Psoas muscle (tissue), 8 donors: Measurements from ENCODE around the gene TAMALIN. TPM values are rescaled to one million over a fixed set of nuclear protein-coding genes. Genes with fewer than 3 reads are reported as not detected.

Experiments used
- ATAC-seq, 4 donors: fragments of 200-7000 bp; cut with Tn5 transposase; one replicate each; pipeline ENCODE4 v1.9.1; 2020; ENCODE audit warnings: moderate library complexity in 3 of 4, mild to moderate bottlenecking in 2 of 4
- DNase-seq, 2 donors: peaks; one replicate each; pipeline ENCODE4 v3.0.0-alpha.2; 2020
- H3K27ac ChIP-seq: fragments of 200-600 bp; one replicate; pipeline ENCODE4 v1.8.0; 2022
- H3K27me3 ChIP-seq, 3 donors: fragments of 200-600 bp in 1 of 3; one replicate each; pipeline versions ENCODE4 v1.6.1 to v1.8.0; 2013 to 2022; ENCODE audit warnings: low read length in 2 of 3, mild to moderate bottlenecking in 2 of 3, moderate library complexity in 1 of 3; ENCODE audit not compliant: insufficient read depth in 3 of 3
- H3K36me3 ChIP-seq, 2 donors: fragments of 200-600 bp in 1 of 2; one replicate each; pipeline versions ENCODE4 v1.6.1 to v1.8.0; 2013 to 2022; ENCODE audit warnings: low read depth in 1 of 2, mild to moderate bottlenecking in 1 of 2, moderate library complexity in 1 of 2; ENCODE audit not compliant: insufficient read depth in 1 of 2
- H3K4me1 ChIP-seq: fragments of 200-600 bp; one replicate; pipeline ENCODE4 v1.8.0; 2022
- H3K4me3 ChIP-seq: fragments of 200-600 bp; one replicate; pipeline ENCODE4 v1.8.0; 2022; ENCODE audit warnings: mild to moderate bottlenecking
- H3K9me3 ChIP-seq: fragments of 200-600 bp; one replicate; pipeline ENCODE4 v1.8.0; 2022
- WGBS, 3 donors: extraction: QIAGEN DNeasy Blood & Tissue Kit; methylation state at CpG; one replicate each; pipeline versions ENCODE4 v1.1.6 to v1.1.7; 2013; 5-methylcytosine and 5-hydroxymethylcytosine counted together
- intact Hi-C, 2 donors: fragments of 100-400 bp; cut with DNase I; formaldehyde crosslinking; loops; one replicate each; pipeline versions ENCODE4 v1.11.0 to v1.14.2; 2022
- polyA plus RNA-seq, 3 donors: library from polyadenylated mRNA; stranded (reverse); fragments of 200-250 nt; gene quantifications; one replicate each; pipeline ENCODE4 v1.2.3, GENCODE V29; 2013
- total RNA-seq, 4 donors: library from RNA; stranded (reverse); fragmentation: NEBNext Ultra II Directional in 2 of 4; extraction: Animal tissue kit (Norgen Biotek cat#: 25700) in 2 of 4; gene quantifications; one replicate each; pipeline versions ENCODE4 v1.2.1 to v1.2.4, GENCODE V29; 2021 to 2023
- TF ChIP-seq, protein P1 (sequence below): fragments of 200-600 bp; IDR thresholded peaks from one replicate; pipeline ENCODE4 v1.8.0; 2022; ENCODE audit warnings: antibody characterized with exemption
- donor health status: healthy with polysubstance abuse.
- donor health status: DM: no; HTN: no; CAD: no; lungs with moderate emphysema.
- donor health status: Bipolar disorder and iron deficiency.
- donor health status: healthy.
- donor health status: DM: yes; HTN: yes; CAD: no.
- donor health status: DM: no; HTN: no; CAD: no.
- donor health status: DM: no; HTN: no; CAD: no.
- donor health status: DM: yes; HTN: yes; CAD: no.

TAMALIN gene
- total and polyA plus RNA-seq, 7 donors, result 5.5 to 12.8 (median 9.6) TPM

DNA sequence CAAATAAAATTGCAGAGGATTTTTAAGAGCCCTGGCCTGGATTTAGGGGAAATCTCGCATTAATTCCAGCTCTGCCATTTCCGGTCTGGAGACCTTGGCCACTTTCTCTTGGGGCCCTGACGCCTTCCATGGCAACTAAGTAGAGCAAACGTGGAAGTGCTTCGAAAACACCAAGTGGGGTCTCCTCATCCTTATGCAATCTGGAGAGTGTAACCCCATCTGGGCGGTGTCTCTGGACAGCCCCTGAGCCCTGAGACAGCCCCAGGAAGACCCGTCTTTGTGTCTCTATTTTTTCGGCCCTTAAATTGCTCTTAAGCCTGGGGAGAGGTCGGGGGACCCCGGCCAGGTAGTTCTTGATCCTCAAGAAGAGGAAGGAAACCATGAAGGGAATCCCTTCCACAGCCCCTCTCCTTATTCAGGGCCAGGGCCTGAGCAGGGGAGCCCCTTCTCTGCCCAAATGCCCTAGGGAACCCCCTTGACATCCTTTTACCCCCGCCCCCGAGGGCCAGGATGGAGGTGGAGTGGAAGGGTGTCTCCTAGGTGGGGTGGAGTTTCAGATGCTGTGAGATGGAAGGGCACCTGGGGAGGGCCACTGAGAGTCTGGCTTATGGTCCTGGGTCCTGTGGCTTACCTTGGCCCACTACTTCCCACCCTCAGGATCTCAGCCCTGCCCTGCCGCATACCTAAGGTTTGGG, 26.8 kb downstream of the TAMALIN start:
- Histone ChIP-seq H3K27me3 (no peaks in the 10 kb centered on the region), H3K27ac (peak overlapping the region; percentile 93), H3K4me3 (peak overlapping the region; percentile 60), H3K36me3 (no peaks in the 10 kb centered on the region), H3K4me1 (peaks cover 51% of the 10 kb centered on the region), H3K9me3 (no peaks in the 10 kb centered on the region)
- TF ChIP-seq, protein P1, sequence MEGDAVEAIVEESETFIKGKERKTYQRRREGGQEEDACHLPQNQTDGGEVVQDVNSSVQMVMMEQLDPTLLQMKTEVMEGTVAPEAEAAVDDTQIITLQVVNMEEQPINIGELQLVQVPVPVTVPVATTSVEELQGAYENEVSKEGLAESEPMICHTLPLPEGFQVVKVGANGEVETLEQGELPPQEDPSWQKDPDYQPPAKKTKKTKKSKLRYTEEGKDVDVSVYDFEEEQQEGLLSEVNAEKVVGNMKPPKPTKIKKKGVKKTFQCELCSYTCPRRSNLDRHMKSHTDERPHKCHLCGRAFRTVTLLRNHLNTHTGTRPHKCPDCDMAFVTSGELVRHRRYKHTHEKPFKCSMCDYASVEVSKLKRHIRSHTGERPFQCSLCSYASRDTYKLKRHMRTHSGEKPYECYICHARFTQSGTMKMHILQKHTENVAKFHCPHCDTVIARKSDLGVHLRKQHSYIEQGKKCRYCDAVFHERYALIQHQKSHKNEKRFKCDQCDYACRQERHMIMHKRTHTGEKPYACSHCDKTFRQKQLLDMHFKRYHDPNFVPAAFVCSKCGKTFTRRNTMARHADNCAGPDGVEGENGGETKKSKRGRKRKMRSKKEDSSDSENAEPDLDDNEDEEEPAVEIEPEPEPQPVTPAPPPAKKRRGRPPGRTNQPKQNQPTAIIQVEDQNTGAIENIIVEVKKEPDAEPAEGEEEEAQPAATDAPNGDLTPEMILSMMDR, result no peak
- intact Hi-C loops, result no loop called here
- DNase-seq (no peak), ATAC-seq (no peak)
- 57 to 76% (median 63%) methylated on average over 13 of the region's 13 CpGs for WGBS, 3 donors

DNA sequence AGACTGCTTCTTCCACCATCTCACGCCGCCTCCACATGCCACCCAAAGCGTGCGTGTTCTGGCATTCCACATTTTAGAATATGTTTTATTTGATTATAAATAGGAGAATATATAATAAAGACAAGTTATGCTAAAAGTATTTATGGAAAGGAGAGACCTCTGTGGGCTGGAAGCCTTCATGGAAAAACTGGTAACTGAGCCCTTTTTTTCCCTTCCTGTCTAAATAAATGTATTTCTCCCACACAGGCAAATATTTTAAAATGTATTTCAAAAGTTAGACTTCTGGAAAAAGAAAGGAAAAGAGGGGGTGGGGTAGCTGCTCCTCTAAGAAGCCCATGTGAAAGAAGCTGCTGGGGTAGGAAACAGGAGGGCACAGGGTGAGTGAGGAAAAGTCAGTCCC, 28.4 kb downstream of the TAMALIN start:
- Histone ChIP-seq H3K27ac (peak overlapping the region; percentile 93), H3K36me3 (no peaks in the 10 kb centered on the region), H3K9me3 (no peaks in the 10 kb centered on the region), H3K4me1 (peaks cover 50% of the 10 kb centered on the region), H3K4me3 (no peak overlapping the region), H3K27me3 (no peaks in the 10 kb centered on the region)
- DNase-seq, result no peak
- WGBS, 3 donors, result 92 to 99% (median 94%) methylated on average over 4 of the region's 4 CpGs
- TF ChIP-seq, protein P1, result no peak
- ATAC-seq, result no peak
- intact Hi-C loops, result no loop called here

- H3K27me3 ChIP-seq, result no peaks in the 10 kb centered on the region
- whole genome bisulfite sequencing, 3 donors, result 63 to 88% (median 76%) methylated on average over 2 of the region's 2 CpGs
- no peaks in the 10 kb centered on the region for H3K36me3 ChIP-seq
- H3K4me1 ChIP-seq, result peaks cover 50% of the 10 kb centered on the region
- intact Hi-C loops, result no loop called here
- no peak for DNase-seq
- no peaks in the 10 kb centered on the region for H3K9me3 ChIP-seq
- TF ChIP-seq, protein P1, result no peak
- H3K27ac ChIP-seq, result peak overlapping the region; percentile 93
- no peak overlapping the region for H3K4me3 ChIP-seq
- no peak for ATAC-seq
These were observed 29.2 kb downstream of the TAMALIN start for GRCh38 chr12:52035926-52036325.

GRCh38 chr12:52036587-52037171, 29.9 kb downstream of the TAMALIN start:
- intact Hi-C loops, result no loop called here
- H3K9me3 ChIP-seq, result no peaks in the 10 kb centered on the region

More at GRCh38 chr12:52036587-52037171, 29.9 kb downstream of the TAMALIN start:
- Histone ChIP-seq H3K4me1 (peaks cover 55% of the 10 kb centered on the region), H3K4me3 (peak overlapping the region; percentile 62), H3K27ac (peak overlapping the region; percentile 93), H3K27me3 (no peaks in the 10 kb centered on the region), H3K36me3 (no peaks in the 10 kb centered on the region)
- peak; percentile 90 to 95 for DNase-seq
- peak; percentile 72 to 79 (median 72) for ATAC-seq
- TF ChIP-seq, protein P1, result no peak
- WGBS, 3 donors, result 4 to 21% (median 4%) methylated on average over 27 to 53 of the region's 53 CpGs
